Measurements from ENCODE around the gene P4HA2. TPM values are rescaled to one million over a fixed set of nuclear protein-coding genes. Genes with fewer than 3 reads are reported as not detected.

Gene P4HA2
- total and polyA plus RNA-seq, 2 experiments from 2014 or later, result 139 to 246 TPM

- Histone ChIP-seq H3K4me3 (no peak overlapping the region), H2AFZ (no peak overlapping the region), H3K9me2 (replicated peaks; ENCODE audit: insufficient read depth) (no peaks in the 10 kb centered on the region), H3K9me3 (ENCODE audit: low read depth) (no peaks in the 10 kb centered on the region), H4K20me1 (ENCODE audit: insufficient read depth, poor library complexity, severe bottlenecking) (no peaks in the 10 kb centered on the region), H3K4me1 (ENCODE audit: insufficient read depth) (peaks cover 5% of the 10 kb centered on the region), H3K4me2 (no peak overlapping the region), H3K27me3 (no peaks in the 10 kb centered on the region), H3K36me3 (replicated peaks; ENCODE audit: insufficient read depth, low read depth) (no peaks in the 10 kb centered on the region), H3K79me2 (peaks cover 38% of the 10 kb centered on the region), H3K27ac (no peak overlapping the region)
- DNase-seq (ENCODE audit: low spot score), result no peak
- 88% methylated on average over 1 of the region's 1 CpG for WGBS (ENCODE audit: low lambda C conversion rate, missing lambda C conversion rate)
- TF ChIP-seq CTCF (IDR thresholded peaks at IDR 0.05; ENCODE audit: poor library complexity) (no peak), EZH2 (IDR thresholded peaks at IDR 0.05; ENCODE audit: borderline replicate concordance) (no peak), EZH2phosphoT487 (IDR thresholded peaks at IDR 0.05; ENCODE audit: low read depth, severe bottlenecking, unreplicated experiment) (no peak)
Measured at GRCh38 chr5:132219981-132220380, 7.7 kb downstream of the P4HA2 start.

- Histone ChIP-seq H3K27ac (no peak overlapping the region), H2AFZ (no peak overlapping the region), H3K9me3 (ENCODE audit: low read depth) (no peaks in the 10 kb centered on the region), H4K20me1 (ENCODE audit: insufficient read depth, poor library complexity, severe bottlenecking) (no peaks in the 10 kb centered on the region), H3K4me3 (no peak overlapping the region), H3K27me3 (no peaks in the 10 kb centered on the region), H3K79me2 (peaks cover 38% of the 10 kb centered on the region), H3K36me3 (replicated peaks; ENCODE audit: insufficient read depth, low read depth) (no peaks in the 10 kb centered on the region), H3K4me2 (no peak overlapping the region), H3K4me1 (ENCODE audit: insufficient read depth) (peaks cover 5% of the 10 kb centered on the region), H3K9me2 (replicated peaks; ENCODE audit: insufficient read depth) (no peaks in the 10 kb centered on the region)
- DNase-seq (ENCODE audit: low spot score), result no peak
- 98% methylated on average over 6 of the region's 6 CpGs for WGBS (ENCODE audit: low lambda C conversion rate, missing lambda C conversion rate)
- TF ChIP-seq CTCF (IDR thresholded peaks at IDR 0.05; ENCODE audit: poor library complexity), result no peak
- no peak for TF ChIP-seq EZH2 (IDR thresholded peaks at IDR 0.05; ENCODE audit: borderline replicate concordance)
- TF ChIP-seq EZH2phosphoT487 (IDR thresholded peaks at IDR 0.05; ENCODE audit: low read depth, severe bottlenecking, unreplicated experiment), result no peak
Measured at GRCh38 chr5:132219289-132219970, 8.2 kb downstream of the P4HA2 start.

- Histone ChIP-seq H3K4me2 (no peak overlapping the region), H3K9me2 (replicated peaks; ENCODE audit: insufficient read depth) (no peaks in the 10 kb centered on the region), H3K27ac (no peak overlapping the region), H3K4me3 (no peak overlapping the region), H3K4me1 (ENCODE audit: insufficient read depth) (peaks cover 5% of the 10 kb centered on the region), H2AFZ (no peak overlapping the region), H3K79me2 (peaks cover 29% of the 10 kb centered on the region), H3K36me3 (replicated peaks; ENCODE audit: insufficient read depth, low read depth) (no peaks in the 10 kb centered on the region), H4K20me1 (ENCODE audit: insufficient read depth, poor library complexity, severe bottlenecking) (no peaks in the 10 kb centered on the region), H3K27me3 (no peaks in the 10 kb centered on the region), H3K9me3 (ENCODE audit: low read depth) (no peaks in the 10 kb centered on the region)
- no peak for DNase-seq (ENCODE audit: low spot score)
- WGBS (ENCODE audit: low lambda C conversion rate, missing lambda C conversion rate), result 92% methylated on average over 4 of the region's 4 CpGs
- no peak for TF ChIP-seq EZH2 (IDR thresholded peaks at IDR 0.05; ENCODE audit: borderline replicate concordance)
- no peak for TF ChIP-seq CTCF (IDR thresholded peaks at IDR 0.05; ENCODE audit: poor library complexity)
- TF ChIP-seq EZH2phosphoT487 (IDR thresholded peaks at IDR 0.05; ENCODE audit: low read depth, severe bottlenecking, unreplicated experiment), result no peak
Measured at GRCh38 chr5:132218321-132218720, 9.3 kb downstream of the P4HA2 start.
